H9 (cell line): ENCODE data around the gene INTS4. TPM values are rescaled to one million over a fixed set of nuclear protein-coding genes. Genes with fewer than 3 reads are reported as not detected.
"Not testable (repeated sequence)": the region's sequence is repeated elsewhere in the genome, so short reads cannot be mapped to it uniquely, and the experiment has no call there.

Experiments
- DNase-seq: peaks from one replicate; pipeline ENCODE4 v3.0.0-alpha.2; 2017
- H2AFZ ChIP-seq: one replicate; pipeline ENCODE4 v1.6.1; 2013; ENCODE audit warnings: mild to moderate bottlenecking, low read length, control low read depth, moderate library complexity
- H2AK5ac ChIP-seq: 2 replicates; pipeline ENCODE4 v1.6.1; 2013; ENCODE audit warnings: low read length, control low read depth, mixed read lengths; ENCODE audit not compliant: insufficient read length
- H2BK120ac ChIP-seq: one replicate; pipeline ENCODE4 v1.6.1; 2013; ENCODE audit warnings: low read depth, mild to moderate bottlenecking, low read length, control low read depth, inconsistent platforms; ENCODE audit not compliant: poor library complexity, severe bottlenecking
- H2BK12ac ChIP-seq: 2 replicates; pipeline ENCODE4 v1.6.1; 2013; ENCODE audit warnings: low read length, control low read depth, mixed read lengths, low read depth; ENCODE audit not compliant: insufficient read length
- H2BK15ac ChIP-seq: 2 replicates; pipeline ENCODE4 v1.6.1; 2013; ENCODE audit warnings: low read depth, low read length, control low read depth
- H2BK20ac ChIP-seq: one replicate; pipeline ENCODE4 v1.6.1; 2013; ENCODE audit warnings: low read depth, mild to moderate bottlenecking, low read length, control low read depth, inconsistent platforms; ENCODE audit not compliant: poor library complexity, severe bottlenecking
- H2BK5ac ChIP-seq: 2 replicates; pipeline ENCODE4 v1.6.1; 2013; ENCODE audit warnings: low read length, control low read depth, mixed read lengths; ENCODE audit not compliant: insufficient read length
- H3K14ac ChIP-seq: 2 replicates; pipeline ENCODE4 v1.6.1; 2013; ENCODE audit warnings: low read length, control low read depth; ENCODE audit not compliant: insufficient read depth
- H3K18ac ChIP-seq: 2 replicates; pipeline ENCODE4 v1.6.1; 2013; ENCODE audit warnings: low read depth, mild to moderate bottlenecking, mixed read lengths, low read length, control low read depth; ENCODE audit not compliant: insufficient read length
- H3K23ac ChIP-seq: 2 replicates; pipeline ENCODE4 v1.6.1; 2013; ENCODE audit warnings: low read length, control low read depth, mixed read lengths, low read depth; ENCODE audit not compliant: insufficient read length
- H3K23me2 ChIP-seq: 2 replicates; pipeline ENCODE4 v1.6.1; 2013; ENCODE audit warnings: low read depth, mild to moderate bottlenecking, mixed read lengths, low read length, control low read depth; ENCODE audit not compliant: insufficient read length, poor library complexity, severe bottlenecking
- H3K27ac ChIP-seq: 2 replicates; pipeline ENCODE4 v1.5.1; 2013; ENCODE audit warnings: low read length, control low read depth, mixed read lengths, low read depth; ENCODE audit not compliant: insufficient read length
- H3K27me3 ChIP-seq: 2 replicates; pipeline ENCODE4 v1.6.1; 2013; ENCODE audit warnings: low read length, control low read depth, inconsistent platforms; ENCODE audit not compliant: insufficient read depth
- H3K4ac ChIP-seq: 2 replicates; pipeline ENCODE4 v1.6.1; 2013; ENCODE audit warnings: low read depth, mild to moderate bottlenecking, control low read depth, inconsistent platforms, low read length, moderate library complexity
- H3K4me1 ChIP-seq: 2 replicates; pipeline ENCODE4 v1.6.1; 2013; ENCODE audit warnings: low read length, control low read depth, inconsistent platforms; ENCODE audit not compliant: insufficient read depth
- H3K4me2 ChIP-seq: 2 replicates; pipeline ENCODE4 v1.6.1; 2013; ENCODE audit warnings: low read length, control low read depth, mixed read lengths; ENCODE audit not compliant: insufficient read length, insufficient read depth
- H3K56ac ChIP-seq: 2 replicates; pipeline ENCODE4 v1.6.1; 2013; ENCODE audit warnings: low read depth, mild to moderate bottlenecking, mixed read lengths, low read length, control low read depth; ENCODE audit not compliant: insufficient read length
- H3K79me1 ChIP-seq: 2 replicates; pipeline ENCODE4 v1.6.1; 2013; ENCODE audit warnings: low read depth, mild to moderate bottlenecking, moderate library complexity, low read length, control low read depth, inconsistent platforms; ENCODE audit not compliant: insufficient read depth, poor library complexity, severe bottlenecking
- H3K79me2 ChIP-seq: 2 replicates; pipeline ENCODE4 v1.6.1; 2013; ENCODE audit warnings: low read length, control low read depth, inconsistent platforms; ENCODE audit not compliant: insufficient read depth
- H3K9ac ChIP-seq: 2 replicates; pipeline ENCODE4 v1.6.1; 2013; ENCODE audit warnings: low read length, control low read depth, mixed read lengths; ENCODE audit not compliant: insufficient read length; ENCODE audit errors: extremely low read depth
- H3K9me3 ChIP-seq: one replicate; pipeline ENCODE4 v1.6.1; 2013; ENCODE audit warnings: low read depth, low read length, inconsistent platforms; ENCODE audit not compliant: control insufficient read depth
- H3T11ph ChIP-seq: one replicate; pipeline ENCODE4 v1.6.1; 2013; ENCODE audit warnings: mild to moderate bottlenecking, low read length, control low read depth, inconsistent platforms
- H4K20me1 ChIP-seq: one replicate; pipeline ENCODE4 v1.6.1; 2013; ENCODE audit not compliant: control insufficient read depth, insufficient read length, insufficient read depth
- H4K5ac ChIP-seq: 2 replicates; pipeline ENCODE4 v1.6.1; 2013; ENCODE audit warnings: low read depth, mild to moderate bottlenecking, mixed read lengths, low read length, control low read depth; ENCODE audit not compliant: insufficient read length
- H4K8ac ChIP-seq: replicated peaks from 2 replicates; pipeline ENCODE4 v1.6.1; 2013; ENCODE audit warnings: low read length, control low read depth, mixed read lengths, low read depth; ENCODE audit not compliant: insufficient read length
- H4K91ac ChIP-seq: 2 replicates; pipeline ENCODE4 v1.6.1; 2013; ENCODE audit warnings: low read depth, mild to moderate bottlenecking, moderate library complexity, mixed read lengths, low read length, control low read depth; ENCODE audit not compliant: insufficient read length
- H3K27ac Mint-ChIP-seq, 3 experiments: 2 replicates in 2 of 3; 3 replicates in 1 of 3; pipeline ENCODE4 v1.8.0; 2020 to 2021; ENCODE audit warnings: mixed read lengths in 3 of 3, mild to moderate bottlenecking in 1 of 3, moderate library complexity in 1 of 3
- H3K27me3 Mint-ChIP-seq: 2 replicates; pipeline ENCODE4 v1.8.0; 2021; ENCODE audit warnings: low read depth, mild to moderate bottlenecking, moderate library complexity, mixed read lengths
- H3K36me3 Mint-ChIP-seq, 3 experiments: 2 replicates in 2 of 3; 3 replicates in 1 of 3; pipeline ENCODE4 v1.8.0; 2020 to 2021; ENCODE audit warnings: low read depth in 3 of 3, mixed read lengths in 3 of 3; ENCODE audit not compliant: insufficient read depth in 1 of 3
- H3K4me1 Mint-ChIP-seq, 2 experiments: 2 replicates each; pipeline ENCODE4 v1.8.0; 2020; ENCODE audit warnings: mixed read lengths in 2 of 2
- H3K4me3 Mint-ChIP-seq, 2 experiments: 2 replicates in 1 of 2; 3 replicates in 1 of 2; pipeline ENCODE4 v1.8.0; 2020 to 2021; ENCODE audit warnings: mild to moderate bottlenecking in 2 of 2, mixed read lengths in 2 of 2, moderate library complexity in 1 of 2
- H3K9me3 Mint-ChIP-seq, 2 experiments: 2 replicates in 1 of 2; 3 replicates in 1 of 2; pipeline ENCODE4 v1.8.0; 2020; ENCODE audit warnings: mild to moderate bottlenecking in 2 of 2, mixed read lengths in 2 of 2, moderate library complexity in 1 of 2
- WGBS: extraction: QIAGEN DNeasy Blood & Tissue Kit; methylation state at CpG from one replicate; pipeline ENCODE4 v1.1.7; 2013; ENCODE audit warnings: missing lambda C conversion rate, low lambda C conversion rate, mixed read lengths; ENCODE audit not compliant: insufficient read length; ENCODE audit errors: extremely low coverage; 5-methylcytosine and 5-hydroxymethylcytosine counted together
- total RNA-seq: library from RNA; stranded (reverse); gene quantifications from 2 replicates; pipeline ENCODE4 v1.2.1, GENCODE V29; 2021

The INTS4 gene
- total RNA-seq, 1 experiment from 2014 or later: 38.6 TPM

- not testable (repeated sequence) for H3K27me3 Mint-ChIP-seq, H3K27ac ChIP-seq, H3K4me2 ChIP-seq, H2BK12ac ChIP-seq, H2AK5ac ChIP-seq, H3K23me2 ChIP-seq, H3K4me1 ChIP-seq, H2BK15ac ChIP-seq, H3K9me3 ChIP-seq, H4K8ac ChIP-seq, H3K9ac ChIP-seq, H4K5ac ChIP-seq, H4K91ac ChIP-seq, H3K14ac ChIP-seq, H3K9me3 Mint-ChIP-seq, H2BK5ac ChIP-seq, H3K56ac ChIP-seq, H3K27me3 ChIP-seq, H3K23ac ChIP-seq, H3K4ac ChIP-seq, H4K20me1 ChIP-seq, H3K27ac Mint-ChIP-seq, H2BK120ac ChIP-seq, H3K79me1 ChIP-seq, H2AFZ ChIP-seq, H3T11ph ChIP-seq, H2BK20ac ChIP-seq, H3K18ac ChIP-seq, H3K79me2 ChIP-seq, H3K4me1 Mint-ChIP-seq, H3K4me3 Mint-ChIP-seq, DNase-seq
- H3K36me3 Mint-ChIP-seq: peaks cover 0 to 21% (median 2%) of the 10 kb centered on the region in 3 experiments; a peak in 4 of 7 replicates
- WGBS: no CpG with 5 or more reads among the region's 2 CpGs
Measured at GRCh38 chr11:77917713-77918112, 76.8 kb downstream of the INTS4 start.

GRCh38 chr11:77914307-77914791, 80.1 kb downstream of the INTS4 start:
- H3K27me3 ChIP-seq, H3K4ac ChIP-seq, H2BK20ac ChIP-seq, H2AFZ ChIP-seq, H3T11ph ChIP-seq, H2BK12ac ChIP-seq, H3K4me1 Mint-ChIP-seq, H3K9me3 ChIP-seq, H3K4me2 ChIP-seq, H4K5ac ChIP-seq, H2BK5ac ChIP-seq, H3K4me3 Mint-ChIP-seq, H3K9me3 Mint-ChIP-seq, H3K79me1 ChIP-seq, H2BK120ac ChIP-seq, H3K4me1 ChIP-seq, H3K23ac ChIP-seq, H3K79me2 ChIP-seq, H3K18ac ChIP-seq, H4K8ac ChIP-seq, H3K14ac ChIP-seq, H3K27ac ChIP-seq, H4K20me1 ChIP-seq, H2AK5ac ChIP-seq, H3K56ac ChIP-seq, H2BK15ac ChIP-seq, H3K9ac ChIP-seq, H3K23me2 ChIP-seq, H3K27me3 Mint-ChIP-seq, H4K91ac ChIP-seq, H3K27ac Mint-ChIP-seq, DNase-seq: not testable (repeated sequence)
- peaks cover 0 to 24% (median 4%) of the 10 kb centered on the region in 3 experiments; a peak in 4 of 7 replicates for H3K36me3 Mint-ChIP-seq
- no CpG with 5 or more reads among the region's 4 CpGs for WGBS
